ENCODE results near the gene PNMA8B.
"Not testable (repeated sequence)": the region's sequence is repeated elsewhere in the genome, so short reads cannot be mapped to it uniquely, and the experiment has no call there.

PNMA8B gene

DNA sequence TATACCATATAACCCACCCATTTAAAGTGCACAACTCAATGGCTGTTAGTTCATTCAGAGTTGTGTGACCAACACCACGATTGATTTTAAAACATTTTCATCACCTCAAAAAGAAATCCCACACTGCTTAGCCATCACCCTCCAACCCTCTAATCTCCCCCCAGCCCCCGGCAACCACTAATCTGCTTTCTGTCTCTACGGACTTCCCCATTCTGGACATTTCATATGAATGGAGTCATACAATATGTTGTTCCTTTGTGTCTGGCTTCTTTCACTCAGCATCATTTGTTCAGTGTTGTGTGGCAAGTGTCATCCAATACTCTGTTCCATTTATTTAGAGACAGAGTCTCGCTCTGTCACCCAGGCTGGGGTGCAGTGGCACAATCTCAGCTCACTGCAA, 4.0 kb upstream of the PNMA8B start:
- DNase-seq (ENCODE audit: low read depth in 1 of 2, low spot score in 1 of 2), result no peak
- no peak for TF ChIP-seq JUND (IDR thresholded peaks at IDR 0.05; ENCODE audit: low read depth)
- in situ Hi-C loops (cut with HindIII; ENCODE audit: low pct_unique_long_range_greater_than_20kb, low sequenced_read_pairs), result no loop called here

GRCh38 chr19:46497773-46498172, 2.1 kb upstream of the PNMA8B start:
- DNase-seq (ENCODE audit: low read depth in 1 of 2, low spot score in 1 of 2), result no peak
- no peak for TF ChIP-seq JUND (IDR thresholded peaks at IDR 0.05; ENCODE audit: low read depth)
- in situ Hi-C loops (cut with HindIII; ENCODE audit: low pct_unique_long_range_greater_than_20kb, low sequenced_read_pairs), result no loop called here

DNA sequence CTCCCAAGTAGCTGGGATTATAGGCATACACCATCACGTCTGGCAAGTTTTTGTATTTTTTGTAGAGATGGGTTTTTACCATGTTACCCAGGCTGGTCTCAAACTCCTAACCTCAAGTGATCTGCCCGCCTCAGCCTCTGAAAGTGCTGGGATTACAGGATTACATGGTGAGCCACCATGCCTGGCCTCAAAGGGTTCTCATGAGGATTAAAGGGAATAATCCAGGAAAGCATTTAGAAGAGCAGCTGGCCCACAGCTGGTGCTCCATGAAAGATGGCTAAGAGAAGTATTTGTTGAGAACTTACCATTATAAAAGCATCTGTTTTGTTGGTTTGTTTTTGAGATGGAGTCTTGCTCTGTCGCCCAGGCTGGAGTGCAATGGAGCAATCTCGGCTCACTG, 1.2 kb upstream of the PNMA8B start:
- in situ Hi-C loops (cut with HindIII; ENCODE audit: low pct_unique_long_range_greater_than_20kb, low sequenced_read_pairs); DNase-seq (ENCODE audit: low read depth in 1 of 2, low spot score in 1 of 2): not testable (repeated sequence)

DNA sequence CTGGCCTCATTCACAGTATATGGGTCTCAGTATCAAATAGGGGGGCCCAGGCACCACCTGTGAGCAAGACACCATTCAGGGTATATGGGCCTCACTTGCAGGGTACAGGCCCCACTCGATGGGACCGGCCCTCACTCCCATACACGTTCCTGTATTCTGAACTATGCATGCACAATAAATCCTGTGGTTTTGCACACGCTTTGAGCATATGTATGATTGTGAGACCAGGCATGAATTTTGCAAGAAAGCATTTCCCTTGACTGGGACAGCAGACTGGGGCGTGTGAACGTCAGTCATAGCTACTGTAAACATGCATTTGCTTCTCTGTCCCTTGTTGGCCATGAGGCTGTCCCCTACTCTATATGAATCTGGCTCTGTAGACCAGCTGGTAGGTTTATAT, 637 bp upstream of the PNMA8B start:
- no peak for TF ChIP-seq JUND (IDR thresholded peaks at IDR 0.05; ENCODE audit: low read depth)
- in situ Hi-C loops (cut with HindIII; ENCODE audit: low pct_unique_long_range_greater_than_20kb, low sequenced_read_pairs), result no loop called here

GRCh38 chr19:46494941-46495785, 504 bp downstream of the PNMA8B start:
- in situ Hi-C loops (cut with HindIII; ENCODE audit: low pct_unique_long_range_greater_than_20kb, low sequenced_read_pairs), result no loop called here
- DNase-seq (ENCODE audit: low read depth in 1 of 2, low spot score in 1 of 2), result no peak
- TF ChIP-seq JUND (IDR thresholded peaks at IDR 0.05; ENCODE audit: low read depth), result no peak

More for the DNA sequence above, 637 bp upstream of the PNMA8B start:
- DNase-seq (ENCODE audit: low read depth in 1 of 2, low spot score in 1 of 2), result no peak

GRCh38 chr19:46494146-46494940, 1.3 kb downstream of the PNMA8B start:
- in situ Hi-C loops (cut with HindIII; ENCODE audit: low pct_unique_long_range_greater_than_20kb, low sequenced_read_pairs), result no loop called here
- no peak for DNase-seq (ENCODE audit: low read depth in 1 of 2, low spot score in 1 of 2)
- TF ChIP-seq JUND (IDR thresholded peaks at IDR 0.05; ENCODE audit: low read depth), result no peak

- in situ Hi-C loops (cut with HindIII; ENCODE audit: low pct_unique_long_range_greater_than_20kb, low sequenced_read_pairs), result no loop called here
- DNase-seq (ENCODE audit: low read depth in 1 of 2, low spot score in 1 of 2), result no peak
- no peak for TF ChIP-seq JUND (IDR thresholded peaks at IDR 0.05; ENCODE audit: low read depth)
Measured at GRCh38 chr19:46493236-46494145, 2.2 kb downstream of the PNMA8B start.

GRCh38 chr19:46492841-46493235, 2.8 kb downstream of the PNMA8B start:
- DNase-seq (ENCODE audit: low read depth in 1 of 2, low spot score in 1 of 2), result no peak
- in situ Hi-C loops (cut with HindIII; ENCODE audit: low pct_unique_long_range_greater_than_20kb, low sequenced_read_pairs), result no loop called here
- TF ChIP-seq JUND (IDR thresholded peaks at IDR 0.05; ENCODE audit: low read depth), result no peak

- no peak for TF ChIP-seq JUND (IDR thresholded peaks at IDR 0.05; ENCODE audit: low read depth)
- in situ Hi-C loops (cut with HindIII; ENCODE audit: low pct_unique_long_range_greater_than_20kb, low sequenced_read_pairs), result no loop called here
- no peak for DNase-seq (ENCODE audit: low read depth in 1 of 2, low spot score in 1 of 2)
Measured at GRCh38 chr19:46491975-46492682, 3.5 kb downstream of the PNMA8B start.

GRCh38 chr19:46490774-46491173, 4.9 kb downstream of the PNMA8B start:
- no peak for TF ChIP-seq JUND (IDR thresholded peaks at IDR 0.05; ENCODE audit: low read depth)
- in situ Hi-C loops (cut with HindIII; ENCODE audit: low pct_unique_long_range_greater_than_20kb, low sequenced_read_pairs), result no loop called here
- DNase-seq (ENCODE audit: low read depth in 1 of 2, low spot score in 1 of 2), result no peak

DNA sequence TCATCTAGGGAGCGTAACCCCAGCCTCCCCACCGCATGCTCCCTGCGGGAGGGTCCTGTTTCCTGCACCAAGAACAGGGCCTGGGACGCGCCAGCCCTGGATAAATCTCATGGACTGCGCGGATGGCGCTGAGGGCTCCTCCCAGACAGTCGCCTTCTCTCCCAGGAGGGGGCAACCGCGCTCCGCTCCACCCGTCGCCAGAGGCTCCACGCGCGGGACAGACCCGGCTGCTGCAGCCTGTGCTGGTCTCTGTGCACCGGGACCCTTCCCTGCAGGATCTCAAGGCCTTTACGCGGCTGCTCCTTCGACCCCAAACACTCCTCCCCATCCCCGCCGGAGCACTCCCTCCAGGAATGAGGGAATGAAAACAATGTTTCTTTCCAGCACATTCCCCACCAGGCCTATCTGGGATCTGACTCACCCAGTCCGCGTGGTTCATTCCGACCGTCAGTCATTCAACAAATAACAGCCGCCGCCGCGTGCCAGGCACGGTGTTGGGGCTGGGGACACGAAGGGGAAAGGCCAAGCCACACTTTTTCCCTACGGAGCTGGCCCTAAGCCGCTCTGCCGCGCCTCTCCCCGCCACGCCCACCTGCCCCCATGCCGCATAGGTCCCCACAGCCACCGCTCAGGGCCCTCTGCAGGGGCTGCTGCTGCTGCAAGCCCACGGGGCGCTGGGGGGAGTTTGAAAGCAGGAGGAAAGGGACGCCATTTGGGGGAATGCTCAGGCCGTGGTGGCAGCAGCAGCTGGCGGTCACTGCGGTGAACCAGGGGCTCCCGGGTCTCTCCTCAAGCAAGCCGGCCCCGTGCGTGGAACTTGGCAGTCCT, 6.0 kb downstream of the PNMA8B start:
- TF ChIP-seq JUND (IDR thresholded peaks at IDR 0.05; ENCODE audit: low read depth), result no peak
- in situ Hi-C loops (cut with HindIII; ENCODE audit: low pct_unique_long_range_greater_than_20kb, low sequenced_read_pairs), result no loop called here
- no peak for DNase-seq (ENCODE audit: low read depth in 1 of 2, low spot score in 1 of 2)

Data from T47D (cell line).